Measurements from ENCODE around the gene CFP.
"Not testable (repeated sequence)": the region's sequence is repeated elsewhere in the genome, so short reads cannot be mapped to it uniquely, and the experiment has no call there.

CFP gene

DNA sequence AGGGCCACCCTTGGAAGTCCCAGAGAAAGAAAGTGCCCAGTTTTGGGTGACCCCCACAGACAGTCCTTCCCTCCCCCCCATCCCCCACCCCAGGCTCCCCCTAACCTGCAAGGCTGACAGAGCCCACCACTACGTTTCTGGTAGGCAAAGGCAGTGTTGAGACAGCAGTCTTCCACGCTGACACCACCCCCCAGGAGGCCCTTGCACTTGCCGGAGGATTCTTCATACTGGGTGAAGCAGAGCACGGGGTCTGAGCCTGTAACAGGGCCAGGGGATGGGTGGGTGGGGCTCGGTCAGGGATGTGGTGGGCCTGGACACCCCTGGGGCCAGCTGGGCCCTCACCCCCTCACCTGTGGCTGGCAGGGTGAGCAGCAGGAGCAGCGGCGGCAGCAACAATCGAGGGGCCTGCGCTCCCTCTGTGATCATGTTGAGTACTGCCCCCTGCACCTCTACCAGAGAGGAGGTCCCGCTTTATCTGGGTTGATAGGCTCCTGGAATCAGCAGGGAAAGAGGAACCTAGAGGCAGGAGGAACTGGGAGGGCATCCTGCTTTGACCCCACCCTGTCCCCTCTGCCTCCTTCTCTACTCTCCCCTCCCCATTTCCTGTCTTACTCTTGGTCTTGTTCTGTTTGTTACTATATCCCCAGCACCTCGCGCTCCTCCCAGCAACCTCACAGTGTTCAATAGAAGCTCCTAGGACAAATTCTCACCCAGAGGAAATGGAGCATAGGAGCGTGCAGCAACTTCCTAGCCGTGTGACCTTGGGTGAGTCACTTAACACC is at the start of gene CFP:
TSS of gene CFP (minus strand) at position 512 of the 782 bp plus-strand sequence. CDS start at position 426, 86 bp downstream.
- in situ Hi-C loops (cut with MboI; ENCODE audit: low sequenced_read_pairs) = loop anchor here (10.0 kb wide), 1 partner anchor 55 kb away; no protein-coding TSS in a partner anchor

GRCh38 chrX:47675959-47676859 is 46.5 kb upstream of the CFP start:
- in situ Hi-C loops (cut with MboI; ENCODE audit: low sequenced_read_pairs) = not testable (repeated sequence)

DNA sequence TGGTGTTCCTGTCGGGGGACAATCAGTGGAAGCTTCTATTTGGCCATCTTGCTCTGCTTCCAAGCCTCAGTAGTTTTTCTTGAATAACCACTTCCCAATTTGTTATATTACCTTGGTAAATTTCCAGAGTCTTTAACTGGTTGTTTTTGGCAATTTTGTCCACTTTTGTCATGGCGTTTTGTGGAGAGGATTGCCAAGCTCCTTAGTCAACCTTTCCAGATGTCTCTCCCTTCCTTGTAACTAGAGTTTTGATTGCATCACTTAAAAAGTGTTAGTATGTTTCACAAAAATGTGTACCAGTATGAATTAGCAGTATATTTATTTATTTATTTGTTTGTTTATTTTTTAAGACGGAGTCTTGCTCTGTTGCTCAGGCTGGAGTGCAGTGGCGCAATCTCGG is 45.0 kb upstream of the CFP start:
- in situ Hi-C loops (cut with MboI; ENCODE audit: low sequenced_read_pairs) = no loop called here

GRCh38 chrX:47665797-47666196 is 36.1 kb upstream of the CFP start:
- in situ Hi-C loops (cut with MboI; ENCODE audit: low sequenced_read_pairs) = not testable (repeated sequence)

- in situ Hi-C loops (cut with MboI; ENCODE audit: low sequenced_read_pairs) = no loop called here
These were observed 35.0 kb upstream of the CFP start for GRCh38 chrX:47664737-47665136.

GRCh38 chrX:47662144-47662657 is 32.5 kb upstream of the CFP start:
- in situ Hi-C loops (cut with MboI; ENCODE audit: low sequenced_read_pairs) = no loop called here

- in situ Hi-C loops (cut with MboI; ENCODE audit: low sequenced_read_pairs) = no loop called here
These were observed 31.8 kb upstream of the CFP start for GRCh38 chrX:47661539-47661938.

GRCh38 chrX:47659421-47659726 is 29.6 kb upstream of the CFP start:
- in situ Hi-C loops (cut with MboI; ENCODE audit: low sequenced_read_pairs) = no loop called here

- in situ Hi-C loops (cut with MboI; ENCODE audit: low sequenced_read_pairs) = no loop called here
These were observed 29.1 kb upstream of the CFP start, which contains the start of gene UXT for GRCh38 chrX:47658684-47659420. Gene UXT, minus strand, starts transcription at chrX:47659180. Its CDS starts 253 bp downstream, at chrX:47658927.

GRCh38 chrX:47658301-47658683 is 28.6 kb upstream of the CFP start:
- in situ Hi-C loops (cut with MboI; ENCODE audit: low sequenced_read_pairs) = no loop called here

DNA sequence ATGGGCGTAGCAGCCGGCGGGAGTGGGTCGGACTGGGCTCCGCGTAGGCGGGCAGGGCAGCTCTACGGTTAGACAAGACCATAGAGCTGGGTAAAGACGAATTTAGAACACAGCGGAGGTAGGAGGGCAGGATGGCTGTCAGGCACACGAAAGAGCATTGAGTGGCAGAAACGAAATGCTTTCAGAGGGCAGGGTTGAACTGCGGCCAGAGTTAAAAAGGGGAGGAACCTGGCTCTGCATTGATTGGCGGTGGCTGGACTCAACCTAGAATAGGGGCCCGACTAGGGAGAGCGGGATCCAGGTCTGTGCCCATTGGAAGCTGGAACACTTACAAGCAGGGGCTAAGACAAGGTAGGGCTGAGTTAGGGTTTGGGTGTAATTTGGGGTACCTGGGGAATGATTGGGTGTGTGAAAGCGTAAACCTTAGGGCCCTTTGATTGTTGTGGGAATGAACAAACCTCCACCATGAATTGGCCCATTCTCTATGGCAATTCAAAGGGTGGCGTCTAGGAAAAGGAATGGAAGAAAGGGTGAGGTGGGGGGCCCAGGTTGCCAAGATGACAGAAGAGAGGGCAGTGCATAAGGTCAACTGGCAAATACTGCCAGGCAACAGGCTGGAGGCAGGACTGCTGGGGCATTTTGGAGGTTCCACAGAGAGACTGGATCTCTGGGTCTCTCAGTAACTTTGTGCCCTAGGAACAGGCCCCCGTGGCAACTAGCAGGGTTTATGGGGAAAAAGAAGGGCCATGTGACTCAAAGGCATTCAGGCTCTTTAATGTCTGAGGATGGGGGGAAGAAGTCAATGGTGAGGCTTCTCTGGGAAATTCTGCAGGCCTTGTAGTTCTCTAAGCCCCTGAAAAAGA is 21.5 kb upstream of the CFP start:
- in situ Hi-C loops (cut with MboI; ENCODE audit: low sequenced_read_pairs) = no loop called here

- in situ Hi-C loops (cut with MboI; ENCODE audit: low sequenced_read_pairs) = no loop called here
These were observed 20.7 kb upstream of the CFP start, which contains the start of gene ELK1 for GRCh38 chrX:47650164-47651042. Gene ELK1, minus strand, starts transcription at chrX:47650563. Its CDS starts 9,122 bp downstream, at chrX:47641441.

- in situ Hi-C loops (cut with MboI; ENCODE audit: low sequenced_read_pairs) = no loop called here
These were observed 20.0 kb upstream of the CFP start for GRCh38 chrX:47649781-47650163.

DNA sequence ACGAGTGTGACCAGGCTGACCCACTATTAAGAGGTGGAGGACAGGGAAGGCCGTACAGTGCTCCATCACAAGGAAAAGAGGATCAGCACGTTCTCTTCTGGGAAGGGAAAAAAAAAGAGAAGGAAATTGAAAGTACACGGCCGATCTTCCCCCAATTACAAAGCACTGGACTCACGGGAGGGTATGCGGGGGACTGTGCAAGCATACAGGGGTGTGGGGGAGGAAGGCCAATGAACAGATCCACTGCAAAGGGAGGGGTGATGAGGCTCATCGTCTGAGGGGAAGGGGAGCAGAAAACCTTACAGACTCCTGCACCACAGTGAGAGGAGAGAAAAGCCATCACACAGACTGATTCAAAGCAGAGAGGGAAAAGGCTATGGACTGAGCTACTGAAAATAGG is 19.5 kb upstream of the CFP start:
- in situ Hi-C loops (cut with MboI; ENCODE audit: low sequenced_read_pairs) = no loop called here

- in situ Hi-C loops (cut with MboI; ENCODE audit: low sequenced_read_pairs) = no loop called here
These were observed 18.6 kb upstream of the CFP start for GRCh38 chrX:47648376-47648775.

DNA sequence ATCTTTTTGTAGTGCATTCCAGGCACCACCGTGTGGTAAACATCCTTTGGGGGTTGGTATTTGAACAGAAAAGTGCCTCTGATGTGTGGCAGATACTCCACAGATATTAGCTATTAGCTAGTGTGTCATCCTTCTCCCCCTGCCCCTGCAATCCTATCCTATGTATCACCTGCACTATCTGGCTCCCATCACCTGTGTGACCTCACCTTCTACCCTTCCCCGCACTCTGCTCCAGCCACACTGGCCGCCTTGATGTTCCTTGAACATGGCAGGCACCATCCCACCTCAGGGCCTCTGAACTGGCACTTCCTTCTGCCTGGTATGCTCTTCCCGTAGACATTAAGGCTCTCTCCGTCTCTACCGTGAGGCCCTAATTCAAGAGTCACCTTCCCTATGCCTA is 16.9 kb upstream of the CFP start:
- in situ Hi-C loops (cut with MboI; ENCODE audit: low sequenced_read_pairs) = no loop called here

DNA sequence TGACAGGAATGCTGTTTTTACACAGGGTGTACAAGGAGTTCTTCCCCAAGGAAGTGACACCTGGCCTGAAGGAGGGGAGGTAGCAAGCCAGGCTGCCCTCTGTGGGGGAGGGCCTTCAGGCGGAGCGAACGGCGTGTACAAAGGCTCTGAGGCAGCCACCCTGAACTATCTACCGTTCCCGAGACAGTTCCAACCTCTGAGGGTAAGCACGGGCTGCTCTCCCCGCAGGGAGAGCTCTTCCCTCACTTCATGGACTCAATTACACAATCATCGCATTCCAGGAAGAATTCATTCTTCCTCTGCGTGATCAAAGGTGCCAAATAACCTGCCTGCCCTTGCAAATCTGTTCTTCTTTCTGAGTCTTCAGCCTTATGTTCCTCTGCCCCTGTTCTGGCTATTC is 15.8 kb upstream of the CFP start:
- in situ Hi-C loops (cut with MboI; ENCODE audit: low sequenced_read_pairs) = no loop called here

GRCh38 chrX:47644557-47645091 is 14.9 kb upstream of the CFP start:
- in situ Hi-C loops (cut with MboI; ENCODE audit: low sequenced_read_pairs) = no loop called here

DNA sequence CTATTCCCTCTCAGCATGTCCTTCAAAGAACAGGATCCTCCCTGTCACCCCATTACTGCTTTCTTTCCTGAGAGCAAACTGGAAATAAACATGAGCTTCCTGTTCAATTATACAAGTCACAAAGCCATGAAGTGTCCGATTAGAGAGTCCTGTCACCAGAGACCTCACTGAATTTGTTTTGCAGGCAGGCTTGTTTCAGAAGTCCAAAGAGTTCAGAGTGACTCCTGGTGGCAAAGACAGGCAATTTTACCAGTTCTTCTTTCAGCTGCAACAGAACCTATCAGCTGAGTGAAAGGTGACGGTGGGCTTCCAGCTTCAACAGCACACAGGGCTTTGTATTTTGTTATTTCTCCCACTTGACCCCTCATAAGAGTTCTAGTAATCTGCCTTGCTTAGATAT is 14.2 kb upstream of the CFP start:
- in situ Hi-C loops (cut with MboI; ENCODE audit: low sequenced_read_pairs) = no loop called here
